Loucy (cell line): Measurements from ENCODE around the gene SEC14L3.

Experiments used
- H2AFZ ChIP-seq: fragments of 200-600 bp; sonication (generic); 2 replicates; pipeline ENCODE4 v1.6.0; 2016; ENCODE audit warnings: antibody characterized with exemption, mild to moderate bottlenecking, low read length, moderate library complexity
- H3F3A ChIP-seq: fragments of 200-600 bp; 2 replicates; pipeline ENCODE4 v1.6.0; 2016; ENCODE audit warnings: antibody characterized with exemption, low read depth, mild to moderate bottlenecking
- H3K27me3 ChIP-seq: fragments of 200-600 bp; sonication (generic); 2 replicates; pipeline ENCODE4 v1.6.1; 2014; ENCODE audit warnings: low read length, mild to moderate bottlenecking; ENCODE audit not compliant: insufficient read depth, poor library complexity, severe bottlenecking
- H3K36me3 ChIP-seq: fragments of 200-600 bp; sonication (generic); 2 replicates; pipeline ENCODE4 v1.6.1; 2016; ENCODE audit warnings: low read length; ENCODE audit not compliant: insufficient read depth
- H3K4me1 ChIP-seq: fragments of 200-600 bp; sonication (generic); 2 replicates; pipeline ENCODE4 v1.5.1; 2014; ENCODE audit warnings: low read length, mild to moderate bottlenecking; ENCODE audit not compliant: insufficient read depth, poor library complexity, severe bottlenecking
- H3K4me2 ChIP-seq: fragments of 200-600 bp; sonication (generic); 2 replicates; pipeline ENCODE4 v1.6.0; 2014; ENCODE audit warnings: antibody characterized with exemption, low read length, low read depth, mild to moderate bottlenecking; ENCODE audit not compliant: poor library complexity, severe bottlenecking
- H3K4me3 ChIP-seq: fragments of 200-600 bp; sonication (generic); 2 replicates; pipeline ENCODE4 v1.5.1; 2014; ENCODE audit warnings: low read length, mild to moderate bottlenecking, mixed read lengths; ENCODE audit not compliant: poor library complexity, severe bottlenecking
- H3K79me2 ChIP-seq: fragments of 200-600 bp; sonication (generic); 2 replicates; pipeline ENCODE4 v1.6.1; 2014; ENCODE audit warnings: low read length; ENCODE audit not compliant: insufficient read depth
- H3K9ac ChIP-seq: fragments of 200-600 bp; sonication (generic); 2 replicates; pipeline ENCODE4 v1.6.0; 2014; ENCODE audit warnings: mild to moderate bottlenecking, low read depth, low read length, moderate library complexity; ENCODE audit not compliant: poor library complexity, severe bottlenecking
- H3K9me2 ChIP-seq: fragments of 200-600 bp; sonication (generic); replicated peaks from 2 replicates; pipeline ENCODE4 v1.6.1; 2016; ENCODE audit warnings: low read depth, low read length, mixed read lengths
- H3K9me3 ChIP-seq: fragments of 200-600 bp; sonication (generic); 2 replicates; pipeline ENCODE4 v1.6.1; 2014; ENCODE audit warnings: mild to moderate bottlenecking, antibody characterized with exemption, low read length, low read depth; ENCODE audit not compliant: insufficient read depth
- H4K20me1 ChIP-seq: fragments of 200-600 bp; sonication (generic); 2 replicates; pipeline ENCODE4 v1.6.0; 2014; ENCODE audit warnings: antibody characterized with exemption, low read length, mild to moderate bottlenecking; ENCODE audit not compliant: insufficient read depth, poor library complexity, severe bottlenecking
- CTCF ChIP-seq: fragments of 200-600 bp; sonication (generic); conservative IDR thresholded peaks from 2 replicates; pipeline ENCODE4 v1.5.1; 2014; ENCODE audit warnings: mild to moderate bottlenecking, antibody characterized with exemption, low read length
- EZH2phosphoT487 ChIP-seq: fragments of 200-600 bp; IDR thresholded peaks from 2 replicates; pipeline ENCODE4 v1.6.1; 2018; ENCODE audit warnings: antibody characterized with exemption, mild to moderate bottlenecking, moderate library complexity, borderline replicate concordance

The SEC14L3 gene

GRCh38 chr22:30435674-30436126 is 36.1 kb downstream of the SEC14L3 start:
- peak overlapping the region; percentile 10 for H3K9ac ChIP-seq
- H3K36me3 ChIP-seq = no peaks in the 10 kb centered on the region
- no peaks in the 10 kb centered on the region for H3K79me2 ChIP-seq
- TF ChIP-seq CTCF (peak; percentile 49), EZH2phosphoT487 (no peak)
- no peaks in the 10 kb centered on the region for H3K9me2 ChIP-seq
- peaks cover 83% of the 10 kb centered on the region for H3K27me3 ChIP-seq
- peak overlapping the region; percentile 66 for H3K4me3 ChIP-seq
- H3K9me3 ChIP-seq = no peaks in the 10 kb centered on the region
- no peaks in the 10 kb centered on the region for H4K20me1 ChIP-seq
- H3K4me2 ChIP-seq = peak overlapping the region; percentile 73
- H2AFZ ChIP-seq = peak overlapping the region; percentile 63
- peaks cover 18% of the 10 kb centered on the region for H3F3A ChIP-seq
- peaks cover 16% of the 10 kb centered on the region for H3K4me1 ChIP-seq

- peaks cover 16% of the 10 kb centered on the region for H3K4me1 ChIP-seq
- no peaks in the 10 kb centered on the region for H4K20me1 ChIP-seq
- peaks cover 74% of the 10 kb centered on the region for H3K27me3 ChIP-seq
- H3K79me2 ChIP-seq = no peaks in the 10 kb centered on the region
- H3K36me3 ChIP-seq = no peaks in the 10 kb centered on the region
- H3K4me2 ChIP-seq = peak overlapping the region; percentile 73
- H2AFZ ChIP-seq = 0 out of 2 replicates have a peak overlapping the region, but pooled peaks have one; percentile 63
- H3K9me2 ChIP-seq = no peaks in the 10 kb centered on the region
- H3K9me3 ChIP-seq = no peaks in the 10 kb centered on the region
- H3F3A ChIP-seq = peaks cover 18% of the 10 kb centered on the region
- H3K9ac ChIP-seq = peak overlapping the region; percentile 43
- TF ChIP-seq CTCF (no peak), EZH2phosphoT487 (no peak)
- H3K4me3 ChIP-seq = peak overlapping the region; percentile 66
These were observed 37.0 kb downstream of the SEC14L3 start for GRCh38 chr22:30434843-30435242.

GRCh38 chr22:30433773-30434172 is 38.0 kb downstream of the SEC14L3 start:
- Histone ChIP-seq H4K20me1 (no peaks in the 10 kb centered on the region), H3K4me1 (peaks cover 16% of the 10 kb centered on the region), H3K4me3 (no peak overlapping the region), H2AFZ (no peak overlapping the region), H3K36me3 (peaks cover 3% of the 10 kb centered on the region; the same call in 1 of the 2 replicates), H3K9me2 (no peaks in the 10 kb centered on the region), H3K27me3 (peaks cover 63% of the 10 kb centered on the region), H3F3A (peaks cover 18% of the 10 kb centered on the region), H3K79me2 (no peaks in the 10 kb centered on the region), H3K4me2 (no peak overlapping the region), H3K9me3 (no peaks in the 10 kb centered on the region), H3K9ac (no peak overlapping the region)
- no peak for TF ChIP-seq CTCF
- no peak for TF ChIP-seq EZH2phosphoT487
